Brain microvascular endothelial cell (primary cell): ENCODE measurements around the gene GSTA3.
"Not testable (repeated sequence)": the region's sequence is repeated elsewhere in the genome, so short reads cannot be mapped to it uniquely, and the experiment has no call there.

Source experiments
- DNase-seq: peaks from one replicate; pipeline ENCODE4 v3.0.0-alpha.2; 2020
- H3K27ac ChIP-seq: fragments of 250-450 bp; sonication (Bioruptor Pico); 2 replicates; pipeline ENCODE4 v1.5.1; 2020; ENCODE audit warnings: mild to moderate bottlenecking, moderate library complexity
- H3K27me3 ChIP-seq: fragments of 250-450 bp; sonication (Bioruptor Pico); replicated peaks from 2 replicates; pipeline ENCODE4 v1.5.1; 2020; ENCODE audit warnings: mild to moderate bottlenecking
- H3K36me3 ChIP-seq: fragments of 250-450 bp; sonication (Bioruptor Pico); replicated peaks from 2 replicates; pipeline ENCODE4 v1.5.1; 2020; ENCODE audit warnings: mild to moderate bottlenecking
- H3K4me3 ChIP-seq: 2 replicates; pipeline ENCODE4 v1.5.1; 2011; ENCODE audit warnings: low read depth, mild to moderate bottlenecking, control low read depth, low read length, moderate library complexity
- in situ Hi-C: cut with HindIII; loops from 2 replicates; pipeline ENCODE4 v1.10.0; 2017; ENCODE audit warnings: low sequenced_read_pairs, low pct_ligation_motif_present
- TF ChIP-seq, protein P1 (sequence below): IDR thresholded peaks from 2 replicates; pipeline ENCODE4 v1.5.1; 2011; ENCODE audit warnings: low read depth, mild to moderate bottlenecking, moderate library complexity, low read length, control low read depth, inconsistent platforms; ENCODE audit errors: missing control alignments

GSTA3 gene

DNA sequence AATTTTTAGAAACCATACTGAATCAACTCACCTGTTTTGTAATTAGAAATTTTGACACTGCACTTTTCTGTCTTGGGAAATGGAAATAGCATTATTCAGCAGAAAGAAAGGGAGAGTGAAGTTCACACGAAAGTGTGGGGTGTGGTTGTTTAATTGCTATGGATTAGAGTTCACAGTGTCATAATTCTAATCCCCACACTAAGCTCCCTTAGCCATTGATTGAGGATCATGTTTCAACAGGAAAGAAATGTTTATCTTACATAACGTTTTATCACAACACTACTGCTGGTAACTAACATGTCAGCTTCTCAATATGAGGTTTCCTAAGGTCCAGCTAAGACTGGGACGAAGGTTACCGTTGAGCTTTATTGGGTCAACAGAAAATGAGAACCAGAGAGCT, 37.5 kb downstream of the GSTA3 start:
- in situ Hi-C loops, result no loop called here
- Histone ChIP-seq H3K27ac (no peak overlapping the region), H3K36me3 (no peaks in the 10 kb centered on the region), H3K27me3 (peaks cover 25% of the 10 kb centered on the region), H3K4me3 (no peak overlapping the region)
- TF ChIP-seq, protein P1, sequence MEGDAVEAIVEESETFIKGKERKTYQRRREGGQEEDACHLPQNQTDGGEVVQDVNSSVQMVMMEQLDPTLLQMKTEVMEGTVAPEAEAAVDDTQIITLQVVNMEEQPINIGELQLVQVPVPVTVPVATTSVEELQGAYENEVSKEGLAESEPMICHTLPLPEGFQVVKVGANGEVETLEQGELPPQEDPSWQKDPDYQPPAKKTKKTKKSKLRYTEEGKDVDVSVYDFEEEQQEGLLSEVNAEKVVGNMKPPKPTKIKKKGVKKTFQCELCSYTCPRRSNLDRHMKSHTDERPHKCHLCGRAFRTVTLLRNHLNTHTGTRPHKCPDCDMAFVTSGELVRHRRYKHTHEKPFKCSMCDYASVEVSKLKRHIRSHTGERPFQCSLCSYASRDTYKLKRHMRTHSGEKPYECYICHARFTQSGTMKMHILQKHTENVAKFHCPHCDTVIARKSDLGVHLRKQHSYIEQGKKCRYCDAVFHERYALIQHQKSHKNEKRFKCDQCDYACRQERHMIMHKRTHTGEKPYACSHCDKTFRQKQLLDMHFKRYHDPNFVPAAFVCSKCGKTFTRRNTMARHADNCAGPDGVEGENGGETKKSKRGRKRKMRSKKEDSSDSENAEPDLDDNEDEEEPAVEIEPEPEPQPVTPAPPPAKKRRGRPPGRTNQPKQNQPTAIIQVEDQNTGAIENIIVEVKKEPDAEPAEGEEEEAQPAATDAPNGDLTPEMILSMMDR, result no peak
- no peak for DNase-seq

DNA sequence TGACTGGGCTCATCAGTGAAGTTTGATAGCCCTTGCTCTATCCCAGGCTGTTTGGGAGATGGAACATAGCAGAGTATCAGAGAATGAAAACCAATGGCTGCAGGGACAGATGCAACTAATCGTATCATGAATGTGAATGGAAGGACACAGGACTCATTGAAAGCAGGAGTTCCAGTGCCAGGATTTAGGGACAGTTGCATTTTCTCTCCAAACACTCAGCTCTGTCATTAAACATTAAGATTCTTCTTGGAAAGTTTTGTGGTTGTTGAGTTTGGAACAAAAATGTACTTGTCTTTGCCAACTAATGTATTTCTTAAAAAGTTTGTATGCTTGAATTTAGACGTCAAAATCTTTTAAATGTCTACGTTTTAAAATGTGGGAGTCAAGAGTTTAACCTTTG, 37.9 kb downstream of the GSTA3 start:
- no peak overlapping the region for H3K27ac ChIP-seq
- DNase-seq, result no peak
- no peaks in the 10 kb centered on the region for H3K36me3 ChIP-seq
- H3K4me3 ChIP-seq, result no peak overlapping the region
- in situ Hi-C loops, result no loop called here
- H3K27me3 ChIP-seq, result peaks cover 25% of the 10 kb centered on the region
- TF ChIP-seq, protein P1, result no peak

DNA sequence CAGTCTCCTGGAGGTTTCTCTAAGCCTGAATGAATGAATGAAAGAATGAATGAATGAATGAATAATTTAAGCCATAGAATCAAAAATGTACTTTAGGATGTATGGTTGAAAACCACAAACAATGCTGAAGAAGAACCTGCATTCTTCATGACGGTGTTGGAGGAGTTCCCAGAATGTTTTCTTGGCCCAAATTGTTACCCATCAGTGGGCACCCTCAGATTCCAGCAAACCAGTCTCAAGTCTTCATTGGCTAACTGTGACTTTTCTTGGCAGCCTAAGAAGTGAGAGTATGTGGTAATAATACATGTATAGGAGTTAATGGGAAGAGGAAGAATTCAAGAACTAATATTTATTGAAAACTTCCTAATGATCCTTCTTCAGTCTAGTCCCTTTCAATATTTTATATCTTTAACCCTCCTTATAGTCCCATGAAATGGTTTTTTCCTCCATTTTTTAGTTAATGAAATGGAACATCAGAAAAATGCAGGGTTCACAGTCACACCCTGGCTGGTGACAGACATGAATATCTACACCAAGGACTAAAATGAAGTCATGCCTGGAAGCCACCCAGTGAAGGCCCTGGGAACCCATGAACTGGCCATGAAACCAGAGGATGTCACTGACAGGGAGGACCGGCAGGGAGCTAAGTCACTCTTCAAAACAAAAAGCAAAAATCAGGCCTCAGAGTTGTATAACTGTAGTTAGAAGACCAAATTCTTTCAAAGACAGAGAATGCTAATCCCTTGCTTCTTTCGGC, 39.0 kb downstream of the GSTA3 start:
- DNase-seq, in situ Hi-C loops: not testable (repeated sequence)
- peaks cover 25% of the 10 kb centered on the region for H3K27me3 ChIP-seq

DNA sequence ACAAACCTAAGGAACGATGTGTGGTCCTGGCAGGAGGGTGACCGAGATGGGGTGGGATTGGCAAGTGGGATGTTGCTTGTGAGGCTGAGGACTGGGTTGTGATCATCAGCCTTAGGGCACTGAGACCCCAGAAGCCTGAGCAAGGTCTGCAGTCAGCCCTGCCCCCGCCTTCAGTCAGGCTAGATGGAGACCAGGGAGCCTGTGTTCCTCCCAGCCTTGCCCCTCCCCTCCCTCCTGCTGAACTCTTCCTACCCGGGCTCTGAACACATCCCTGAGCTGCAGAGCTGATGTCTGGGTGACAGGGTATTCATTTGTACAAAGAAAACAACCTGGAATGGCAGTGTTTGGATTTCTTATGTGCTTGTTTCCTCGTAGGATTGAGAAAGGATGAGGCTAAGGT, 40.6 kb downstream of the GSTA3 start:
- in situ Hi-C loops, H3K36me3 ChIP-seq, DNase-seq, H3K27ac ChIP-seq, H3K4me3 ChIP-seq: not testable (repeated sequence)
- H3K27me3 ChIP-seq, result peaks cover 18% of the 10 kb centered on the region

More for the DNA sequence above, 39.0 kb downstream of the GSTA3 start:
- not testable (repeated sequence) for H3K4me3 ChIP-seq, H3K36me3 ChIP-seq, H3K27ac ChIP-seq

DNA sequence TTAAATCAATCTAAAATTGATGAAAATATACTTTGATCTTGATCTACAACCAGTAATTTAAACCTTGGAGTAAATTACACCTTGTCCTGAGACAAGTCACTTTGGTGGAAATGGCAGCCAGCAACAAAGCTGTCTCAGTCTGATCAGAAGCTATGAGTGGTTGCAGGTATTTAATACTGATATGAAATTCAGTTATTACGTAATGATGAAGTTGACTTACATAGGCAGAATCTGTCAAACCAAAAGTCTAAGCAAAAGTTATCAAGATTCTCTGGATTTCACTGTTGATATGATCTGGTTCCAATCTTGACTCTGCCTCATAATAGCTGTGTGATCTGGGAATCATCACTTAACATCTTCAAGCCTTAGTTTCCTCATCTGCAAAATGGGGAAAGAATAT, 41.3 kb downstream of the GSTA3 start:
- DNase-seq, result no peak
- Histone ChIP-seq H3K27me3 (peaks cover 11% of the 10 kb centered on the region), H3K4me3 (no peak overlapping the region), H3K36me3 (no peaks in the 10 kb centered on the region), H3K27ac (no peak overlapping the region)
- in situ Hi-C loops, result no loop called here
- TF ChIP-seq, protein P1, result no peak

DNA sequence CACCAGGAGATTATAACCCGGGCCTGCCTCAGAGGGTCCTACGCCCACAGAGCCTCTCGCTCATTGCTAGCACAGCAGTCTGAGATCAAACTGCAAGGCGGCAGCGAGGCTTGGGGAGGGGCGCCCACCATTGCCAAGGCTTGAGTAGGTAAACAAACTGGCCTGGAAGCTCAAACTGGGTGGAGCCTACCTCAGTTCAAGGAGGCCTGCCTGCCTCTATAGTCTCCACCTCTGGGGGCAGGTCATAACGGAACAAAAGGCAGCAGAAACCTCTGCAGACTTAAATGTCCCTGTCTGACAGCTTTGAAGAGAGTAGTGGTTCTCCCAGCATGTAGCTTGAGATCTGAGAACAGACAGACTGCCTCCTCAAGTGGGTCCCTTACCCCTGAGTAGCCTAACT, 48.3 kb downstream of the GSTA3 start:
- H3K27ac ChIP-seq, H3K4me3 ChIP-seq, H3K27me3 ChIP-seq, H3K36me3 ChIP-seq, in situ Hi-C loops, DNase-seq: not testable (repeated sequence)

DNA sequence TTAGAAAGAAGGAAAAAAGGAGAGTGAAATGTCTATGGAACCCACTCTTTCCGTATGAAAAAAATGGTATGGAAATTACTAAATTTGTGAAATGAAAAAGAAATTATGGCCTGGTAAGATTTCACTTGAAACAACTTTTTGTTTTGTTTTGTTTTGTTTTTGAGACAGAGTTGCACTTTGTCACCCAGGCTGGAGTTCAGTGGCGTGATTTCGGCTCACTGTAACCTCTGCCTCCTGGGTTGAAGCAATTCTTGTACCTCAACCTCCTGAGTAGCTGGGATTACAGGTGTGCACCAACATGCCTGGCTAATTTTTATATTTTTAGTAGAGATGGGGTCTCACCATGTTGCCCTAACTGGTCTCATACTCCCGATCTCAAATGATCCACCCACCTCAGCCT, 51.1 kb downstream of the GSTA3 start:
- Histone ChIP-seq H3K27me3 (no peaks in the 10 kb centered on the region), H3K4me3 (no peak overlapping the region), H3K27ac (no peak overlapping the region), H3K36me3 (no peaks in the 10 kb centered on the region)
- in situ Hi-C loops, result no loop called here
- TF ChIP-seq, protein P1, result no peak
- no peak for DNase-seq

DNA sequence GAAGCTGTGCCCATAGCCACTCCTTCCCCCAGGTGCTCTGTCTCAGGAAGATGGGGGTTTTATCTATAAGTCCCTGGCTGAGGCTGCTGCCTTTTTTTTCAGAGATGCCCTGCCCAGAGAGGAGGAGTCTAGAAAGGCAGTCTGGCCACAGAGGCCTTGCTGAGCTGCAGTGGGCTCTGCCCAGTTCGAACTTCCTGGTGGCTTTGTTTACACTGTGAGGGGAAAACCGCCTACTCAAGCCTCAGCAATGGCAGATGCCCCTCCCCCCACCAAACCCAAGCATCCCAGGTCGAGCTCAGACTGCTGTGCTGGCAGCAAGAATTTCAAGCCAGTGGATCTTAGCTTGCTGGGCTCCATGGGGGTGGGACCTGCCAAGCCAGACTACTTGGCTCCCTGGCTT, 53.4 kb downstream of the GSTA3 start:
- in situ Hi-C loops, H3K4me3 ChIP-seq, H3K27ac ChIP-seq, DNase-seq, H3K36me3 ChIP-seq, H3K27me3 ChIP-seq: not testable (repeated sequence)
